HG02623 (cell line): ENCODE measurements around the gene OR8I2.
"Not testable (repeated sequence)": the region's sequence is repeated elsewhere in the genome, so short reads cannot be mapped to it uniquely, and the experiment has no call there.

Source experiments
- ATAC-seq: cut with Tn5 transposase; IDR thresholded peaks from one replicate; pipeline ENCODE4 v1.9.1; 2021; ENCODE audit warnings: moderate library complexity; ENCODE audit not compliant: unreplicated experiment

The OR8I2 gene

GRCh38 chr11:56093008-56093407 is at the start of gene OR8I2:
OR8I2 (plus strand) TSS chr11:56093308; CDS start chr11:56093308, 0 bp downstream.
- ATAC-seq, result no peak

- ATAC-seq, result no peak
Observed at GRCh38 chr11:56045538-56045937, 47.6 kb upstream of the OR8I2 start.

GRCh38 chr11:56048480-56048879 is 44.6 kb upstream of the OR8I2 start:
- no peak for ATAC-seq

GRCh38 chr11:56049487-56049886 is 43.6 kb upstream of the OR8I2 start:
- no peak for ATAC-seq

GRCh38 chr11:56056366-56056765 is 36.7 kb upstream of the OR8I2 start:
- not testable (repeated sequence) for ATAC-seq

- not testable (repeated sequence) for ATAC-seq
Observed at GRCh38 chr11:56057661-56058237, 35.4 kb upstream of the OR8I2 start.

GRCh38 chr11:56058260-56058780 is 34.8 kb upstream of the OR8I2 start:
- ATAC-seq, result not testable (repeated sequence)

GRCh38 chr11:56066980-56067379 is 26.1 kb upstream of the OR8I2 start:
- ATAC-seq, result no peak

GRCh38 chr11:56089697-56090096 is 3.4 kb upstream of the OR8I2 start:
- no peak for ATAC-seq

- no peak for ATAC-seq
Observed at GRCh38 chr11:56103210-56103737, 10.2 kb downstream of the OR8I2 start, which contains the start of gene OR8H2. OR8H2 (plus strand) TSS chr11:56103687; CDS start chr11:56105043, 1,356 bp downstream.

- ATAC-seq, result no peak
Observed at GRCh38 chr11:56122073-56122472, 29.0 kb downstream of the OR8I2 start, which contains the start of gene OR8H3. OR8H3 (plus strand) TSS chr11:56122373; CDS start chr11:56122373, 0 bp downstream.

- ATAC-seq, result no peak
Observed at GRCh38 chr11:56140151-56140661, 47.1 kb downstream of the OR8I2 start, which contains the start of gene OR8J3. OR8J3 (minus strand) TSS chr11:56140201; CDS start chr11:56137718, 2,483 bp downstream.

- not testable (repeated sequence) for ATAC-seq
Observed at GRCh38 chr11:56143681-56144080, 50.6 kb downstream of the OR8I2 start.
